ENCODE results near the gene U2AF2. TPM values are rescaled to one million over a fixed set of nuclear protein-coding genes. Genes with fewer than 3 reads are reported as not detected.

U2AF2 gene
- total and polyA plus RNA-seq, 9 of the 15 experiments (the other 6 are each of a cell fraction or from before 2014, with no cell fraction given): 3.0 to 331 (median 157) TPM

GRCh38 chr19:55624109-55625003, 30.5 kb upstream of the U2AF2 start, which contains the start of gene ZNF784:
TSS of gene ZNF784 (minus strand) at chr19:55624566. CDS start at chr19:55624561, 5 bp downstream.
- FAIRE-seq: peak; percentile 92
- DNase-seq (ENCODE audit: extremely low read depth in 1 of 4, low spot score in 3 of 4): peak; percentile 95 to 97 (median 97)
- TF ChIP-seq TBP (optimal IDR thresholded peaks at IDR 0.05; ENCODE audit: low read depth, low read length): peak; percentile 95
- peak; percentile 26; the same call in 1 of the 2 replicates for TF ChIP-seq ZBTB7A (IDR thresholded peaks at IDR 0.05; ENCODE audit: borderline replicate concordance, control insufficient read depth, low read depth, low read length)
- TF ChIP-seq POLR2G (IDR thresholded peaks at IDR 0.05; ENCODE audit: low read depth, low read length): peak; percentile 88
- TF ChIP-seq, protein P1, sequence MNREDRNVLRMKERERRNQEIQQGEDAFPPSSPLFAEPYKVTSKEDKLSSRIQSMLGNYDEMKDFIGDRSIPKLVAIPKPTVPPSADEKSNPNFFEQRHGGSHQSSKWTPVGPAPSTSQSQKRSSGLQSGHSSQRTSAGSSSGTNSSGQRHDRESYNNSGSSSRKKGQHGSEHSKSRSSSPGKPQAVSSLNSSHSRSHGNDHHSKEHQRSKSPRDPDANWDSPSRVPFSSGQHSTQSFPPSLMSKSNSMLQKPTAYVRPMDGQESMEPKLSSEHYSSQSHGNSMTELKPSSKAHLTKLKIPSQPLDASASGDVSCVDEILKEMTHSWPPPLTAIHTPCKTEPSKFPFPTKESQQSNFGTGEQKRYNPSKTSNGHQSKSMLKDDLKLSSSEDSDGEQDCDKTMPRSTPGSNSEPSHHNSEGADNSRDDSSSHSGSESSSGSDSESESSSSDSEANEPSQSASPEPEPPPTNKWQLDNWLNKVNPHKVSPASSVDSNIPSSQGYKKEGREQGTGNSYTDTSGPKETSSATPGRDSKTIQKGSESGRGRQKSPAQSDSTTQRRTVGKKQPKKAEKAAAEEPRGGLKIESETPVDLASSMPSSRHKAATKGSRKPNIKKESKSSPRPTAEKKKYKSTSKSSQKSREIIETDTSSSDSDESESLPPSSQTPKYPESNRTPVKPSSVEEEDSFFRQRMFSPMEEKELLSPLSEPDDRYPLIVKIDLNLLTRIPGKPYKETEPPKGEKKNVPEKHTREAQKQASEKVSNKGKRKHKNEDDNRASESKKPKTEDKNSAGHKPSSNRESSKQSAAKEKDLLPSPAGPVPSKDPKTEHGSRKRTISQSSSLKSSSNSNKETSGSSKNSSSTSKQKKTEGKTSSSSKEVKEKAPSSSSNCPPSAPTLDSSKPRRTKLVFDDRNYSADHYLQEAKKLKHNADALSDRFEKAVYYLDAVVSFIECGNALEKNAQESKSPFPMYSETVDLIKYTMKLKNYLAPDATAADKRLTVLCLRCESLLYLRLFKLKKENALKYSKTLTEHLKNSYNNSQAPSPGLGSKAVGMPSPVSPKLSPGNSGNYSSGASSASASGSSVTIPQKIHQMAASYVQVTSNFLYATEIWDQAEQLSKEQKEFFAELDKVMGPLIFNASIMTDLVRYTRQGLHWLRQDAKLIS (CRISPR knock-in tag; IDR thresholded peaks at IDR 0.05): peak; percentile 84; the same call in 1 of the 2 replicates
- TF ChIP-seq FOXK1 (CRISPR knock-in tag; IDR thresholded peaks at IDR 0.05; ENCODE audit: borderline replicate concordance): peak; percentile 21; the same call in 1 of the 2 replicates
- no peak for TF ChIP-seq ZNF444 (CRISPR knock-in tag; IDR thresholded peaks at IDR 0.05)
- TF ChIP-seq, protein P2, sequence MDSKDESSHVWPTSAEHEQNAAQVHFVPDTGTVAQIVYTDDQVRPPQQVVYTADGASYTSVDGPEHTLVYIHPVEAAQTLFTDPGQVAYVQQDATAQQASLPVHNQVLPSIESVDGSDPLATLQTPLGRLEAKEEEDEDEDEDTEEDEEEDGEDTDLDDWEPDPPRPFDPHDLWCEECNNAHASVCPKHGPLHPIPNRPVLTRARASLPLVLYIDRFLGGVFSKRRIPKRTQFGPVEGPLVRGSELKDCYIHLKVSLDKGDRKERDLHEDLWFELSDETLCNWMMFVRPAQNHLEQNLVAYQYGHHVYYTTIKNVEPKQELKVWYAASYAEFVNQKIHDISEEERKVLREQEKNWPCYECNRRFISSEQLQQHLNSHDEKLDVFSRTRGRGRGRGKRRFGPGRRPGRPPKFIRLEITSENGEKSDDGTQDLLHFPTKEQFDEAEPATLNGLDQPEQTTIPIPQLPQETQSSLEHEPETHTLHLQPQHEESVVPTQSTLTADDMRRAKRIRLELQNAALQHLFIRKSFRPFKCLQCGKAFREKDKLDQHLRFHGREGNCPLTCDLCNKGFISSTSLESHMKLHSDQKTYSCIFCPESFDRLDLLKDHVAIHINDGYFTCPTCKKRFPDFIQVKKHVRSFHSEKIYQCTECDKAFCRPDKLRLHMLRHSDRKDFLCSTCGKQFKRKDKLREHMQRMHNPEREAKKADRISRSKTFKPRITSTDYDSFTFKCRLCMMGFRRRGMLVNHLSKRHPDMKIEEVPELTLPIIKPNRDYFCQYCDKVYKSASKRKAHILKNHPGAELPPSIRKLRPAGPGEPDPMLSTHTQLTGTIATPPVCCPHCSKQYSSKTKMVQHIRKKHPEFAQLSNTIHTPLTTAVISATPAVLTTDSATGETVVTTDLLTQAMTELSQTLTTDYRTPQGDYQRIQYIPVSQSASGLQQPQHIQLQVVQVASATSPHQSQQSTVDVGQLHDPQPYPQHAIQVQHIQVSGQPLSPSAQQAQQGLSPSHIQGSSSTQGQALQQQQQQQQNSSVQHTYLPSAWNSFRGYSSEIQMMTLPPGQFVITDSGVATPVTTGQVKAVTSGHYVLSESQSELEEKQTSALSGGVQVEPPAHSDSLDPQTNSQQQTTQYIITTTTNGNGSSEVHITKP (IDR thresholded peaks at IDR 0.05; ENCODE audit: partially characterized antibody): no peak
- TF ChIP-seq FOXK2 (conservative IDR thresholded peaks at IDR 0.05 in 1 of 2, IDR thresholded peaks at IDR 0.05 in 1 of 2; ENCODE audit: low read depth in 2 of 2): peak in 1 of 2 experiments; percentile 54; a peak in 1 of 4 replicates
- no peak for TF ChIP-seq MIER1 (IDR thresholded peaks at IDR 0.05; ENCODE audit: low read depth)

More at GRCh38 chr19:55624109-55625003, 30.5 kb upstream of the U2AF2 start, which contains the start of gene ZNF784:
- in situ Hi-C loops (cut with MboI): loop anchor here (5.0 to 25.0 kb wide), 4 partner anchors 107 to 688 kb away; partner anchors contain the start of genes BRSK1, HSPBP1, TNNT1 and ZSCAN5A
- Histone ChIP-seq H3K27ac (ENCODE audit: extremely low read depth, low read depth, low read length) (peak within 1 kb of the TSS; percentile 93), H3K4me1 (replicated peaks in 1 of 2; ENCODE audit: control insufficient read depth in 2 of 2, insufficient read depth in 2 of 2, low read length in 2 of 2) (peaks cover 9 to 11% of the 10 kb centered on the region in 2 experiments; a peak in 4 of 5 replicates), H2AFZ (ENCODE audit: low read depth, low read length) (peak within 1 kb of the TSS; percentile 99), H3K9me1 (ENCODE audit: control insufficient read depth, insufficient read depth, low read length) (peaks cover 3% of the 10 kb centered on the region), H3K4me2 (ENCODE audit: insufficient read depth, low read length) (peak within 1 kb of the TSS; percentile 89), H3K9me3 (replicated peaks; ENCODE audit: control insufficient read depth, insufficient read depth, low read depth, low read length) (no peaks in the 10 kb centered on the region), H3K27me3 (ENCODE audit: control insufficient read depth in 2 of 2, insufficient read depth in 2 of 2, low read length in 2 of 2) (no peaks in the 10 kb centered on the region), H3K36me3 (ENCODE audit: control insufficient read depth, insufficient read depth, low read length) (peaks cover 9% of the 10 kb centered on the region; the same call in 1 of the 3 replicates), H3K79me2 (ENCODE audit: control insufficient read depth, insufficient read depth, low read length) (peaks cover 7% of the 10 kb centered on the region; the same call in 2 of the 3 replicates), H4K20me1 (replicated peaks; ENCODE audit: control insufficient read depth, insufficient read depth, low read length) (no peaks in the 10 kb centered on the region; the same call in 1 of the 2 replicates), H3K4me3 (peak within 1 kb of the TSS; percentile 53), H3K9ac (ENCODE audit: insufficient read depth in 1 of 2, low read depth in 2 of 2, low read length in 2 of 2) (peak within 1 kb of the TSS; percentile 67 to 95)
- WGBS (ENCODE audit: insufficient coverage, low coverage, missing lambda C conversion rate): 1% methylated on average over 48 of the region's 56 CpGs
- ATAC-seq: peak; percentile 88
- CTCF ChIA-PET (ENCODE audit: low intra/inter-chr PET ratio): no interaction called here
- POLR2A ChIA-PET: interaction anchor here (0.6 to 3.8 kb wide), 18 partner anchors 9 to 551 kb away, joined by 3 to 18 read pairs (median 3); partner anchors contain the start of genes FIZ1, TMEM238 and ZNF865
- BruUV-seq (replicated peaks): no TSS peak
- intact Hi-C loops (cut with micrococcal nuclease): no loop called here

All from K562 (cell line).